GM12891 (cell line): ENCODE measurements around the gene ZNF576.
"Not testable (repeated sequence)": the region's sequence is repeated elsewhere in the genome, so short reads cannot be mapped to it uniquely, and the experiment has no call there.

Experiments used
- DNase-seq: peaks from one replicate; pipeline ENCODE4 v3.0.0; 2011; ENCODE audit warnings: low spot score; ENCODE audit not compliant: insufficient read length
- FAIRE-seq: peaks from 2 replicates; lab custom pipeline; 2011; peaks lifted over from hg19 to GRCh38; lab: Jason Lieb, UNC
- PAX5 ChIP-seq: IDR thresholded peaks from 2 replicates; pipeline ENCODE4 v1.6.1; 2011; ENCODE audit warnings: low read length, moderate library complexity, mild to moderate bottlenecking; ENCODE audit not compliant: insufficient read depth, severe bottlenecking
- POLR2A ChIP-seq: IDR thresholded peaks from 2 replicates; pipeline ENCODE4 v1.6.1; 2011; ENCODE audit warnings: low read depth, low read length, control low read depth
- POLR2AphosphoS5 ChIP-seq: IDR thresholded peaks from 2 replicates; pipeline ENCODE4 v1.6.1; 2011; ENCODE audit warnings: low read depth, low read length, control low read depth
- POU2F2 ChIP-seq: IDR thresholded peaks from 2 replicates; pipeline ENCODE4 v1.6.1; 2011; ENCODE audit warnings: low read depth, mild to moderate bottlenecking, control low read depth, low read length, moderate library complexity
- SPI1 ChIP-seq: IDR thresholded peaks from 2 replicates; pipeline ENCODE4 v1.6.1; 2011; ENCODE audit warnings: low read depth, low read length, control low read depth
- TAF1 ChIP-seq: IDR thresholded peaks from 2 replicates; pipeline ENCODE4 v1.6.1; 2011; ENCODE audit warnings: low read depth, low read length, control low read depth

Gene ZNF576

GRCh38 chr19:43625918-43626579, 29.7 kb downstream of the ZNF576 start:
- FAIRE-seq (no peak), DNase-seq (no peak)
- TF ChIP-seq POU2F2 (no peak), PAX5 (no peak), POLR2AphosphoS5 (no peak), POLR2A (no peak), TAF1 (no peak)

- no peak for DNase-seq
- no peak for FAIRE-seq
- TF ChIP-seq PAX5, result no peak
- no peak for TF ChIP-seq POLR2AphosphoS5
- TF ChIP-seq POLR2A, result no peak
- no peak for TF ChIP-seq TAF1
- no peak for TF ChIP-seq SPI1
- no peak for TF ChIP-seq POU2F2
Measured at GRCh38 chr19:43626838-43627237, 30.4 kb downstream of the ZNF576 start.

GRCh38 chr19:43628646-43629326, 32.4 kb downstream of the ZNF576 start:
- TF ChIP-seq PAX5 (no peak), SPI1 (no peak), POU2F2 (no peak), POLR2AphosphoS5 (no peak), POLR2A (no peak), TAF1 (no peak)
- FAIRE-seq, result no peak
- DNase-seq, result no peak

- no peak for TF ChIP-seq TAF1
- no peak for TF ChIP-seq SPI1
- no peak for TF ChIP-seq POLR2A
- no peak for FAIRE-seq
- no peak for DNase-seq
Measured at GRCh38 chr19:43631491-43631890, 35.1 kb downstream of the ZNF576 start.

- FAIRE-seq, result no peak
Measured at GRCh38 chr19:43633520-43633919, 37.1 kb downstream of the ZNF576 start.

GRCh38 chr19:43634068-43634467, 37.7 kb downstream of the ZNF576 start:
- DNase-seq (no peak), FAIRE-seq (no peak)
- no peak for TF ChIP-seq TAF1
- TF ChIP-seq SPI1, result no peak
- TF ChIP-seq POLR2A, result no peak
- no peak for TF ChIP-seq POU2F2
- no peak for TF ChIP-seq POLR2AphosphoS5
- no peak for TF ChIP-seq PAX5

More at GRCh38 chr19:43633520-43633919, 37.1 kb downstream of the ZNF576 start:
- no peak for TF ChIP-seq PAX5
- no peak for TF ChIP-seq SPI1
- TF ChIP-seq POLR2AphosphoS5, result no peak
- no peak for TF ChIP-seq POLR2A
- TF ChIP-seq POU2F2, result no peak
- TF ChIP-seq TAF1, result no peak
- DNase-seq, result no peak

GRCh38 chr19:43634506-43634871, 38.1 kb downstream of the ZNF576 start:
- no peak for FAIRE-seq
- TF ChIP-seq SPI1, result no peak
- TF ChIP-seq TAF1, result no peak
- TF ChIP-seq POLR2AphosphoS5, result no peak
- no peak for TF ChIP-seq POU2F2
- TF ChIP-seq PAX5, result no peak
- no peak for TF ChIP-seq POLR2A
- no peak for DNase-seq

- FAIRE-seq (no peak), DNase-seq (no peak)
- TF ChIP-seq POLR2A, result no peak
- TF ChIP-seq POU2F2, result no peak
- no peak for TF ChIP-seq POLR2AphosphoS5
- TF ChIP-seq PAX5, result no peak
- TF ChIP-seq SPI1, result no peak
- TF ChIP-seq TAF1, result no peak
Measured at GRCh38 chr19:43634872-43635560, 38.6 kb downstream of the ZNF576 start.

GRCh38 chr19:43635561-43635940, 39.2 kb downstream of the ZNF576 start:
- DNase-seq, FAIRE-seq: not testable (repeated sequence)

- FAIRE-seq, result no peak
- no peak for TF ChIP-seq TAF1
- no peak for TF ChIP-seq SPI1
- no peak for TF ChIP-seq POLR2AphosphoS5
- TF ChIP-seq POU2F2, result no peak
- TF ChIP-seq PAX5, result no peak
- TF ChIP-seq POLR2A, result no peak
- no peak for DNase-seq
Measured at GRCh38 chr19:43636121-43636683, 39.8 kb downstream of the ZNF576 start.
